Measurements from ENCODE around the gene TMSB10.

Gene TMSB10

DNA sequence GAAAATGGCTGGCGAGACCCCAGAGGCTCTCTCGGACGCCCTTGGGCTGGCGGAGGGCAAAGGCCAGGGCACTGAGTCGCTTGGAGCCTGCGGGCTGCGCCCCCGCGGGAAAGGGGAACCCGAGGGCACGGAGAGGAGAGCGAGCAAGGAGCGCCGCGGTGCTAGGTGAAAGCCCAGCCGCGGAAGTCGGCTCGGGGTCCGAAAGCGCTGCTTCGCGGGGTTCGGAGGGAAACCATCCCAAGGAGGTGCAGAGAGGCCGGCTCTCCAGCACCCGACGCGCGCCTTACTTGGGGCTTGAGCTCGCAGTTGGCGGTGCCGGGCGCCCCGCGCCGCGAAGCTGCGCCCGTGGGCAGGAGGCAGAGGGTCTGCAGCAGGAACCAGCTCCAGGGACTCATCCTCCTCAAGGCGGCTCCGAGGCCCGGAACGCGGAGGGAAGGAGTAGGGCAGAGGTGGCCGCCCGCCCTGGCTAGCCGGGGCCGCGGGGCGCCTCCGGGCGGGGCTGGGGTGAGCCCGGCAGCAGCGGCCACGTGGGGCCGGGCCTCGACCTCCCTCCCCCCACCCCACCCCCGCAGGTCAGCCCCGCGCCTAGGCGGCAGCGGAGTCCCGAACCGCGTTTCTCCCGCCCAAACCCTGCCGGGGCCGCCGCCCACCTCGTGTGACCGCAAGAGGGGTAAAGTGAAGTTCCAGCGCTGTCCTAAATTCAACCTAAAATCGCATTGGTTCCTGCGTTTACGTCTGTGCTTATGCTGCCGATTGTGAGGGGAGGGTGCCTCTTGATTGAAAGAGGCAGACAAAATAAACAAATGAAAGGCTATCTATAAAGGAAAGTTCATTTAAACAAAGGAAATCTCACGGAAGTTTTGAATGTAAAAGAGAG, 24.6 kb upstream of the TMSB10 start, which contains the start of gene TRABD2A:
Gene TRABD2A (minus strand): TSS at position 440 of the 877 bp plus-strand sequence. CDS start 45 bp downstream, at position 395.
- DNase-seq: peak; percentile 26

DNA sequence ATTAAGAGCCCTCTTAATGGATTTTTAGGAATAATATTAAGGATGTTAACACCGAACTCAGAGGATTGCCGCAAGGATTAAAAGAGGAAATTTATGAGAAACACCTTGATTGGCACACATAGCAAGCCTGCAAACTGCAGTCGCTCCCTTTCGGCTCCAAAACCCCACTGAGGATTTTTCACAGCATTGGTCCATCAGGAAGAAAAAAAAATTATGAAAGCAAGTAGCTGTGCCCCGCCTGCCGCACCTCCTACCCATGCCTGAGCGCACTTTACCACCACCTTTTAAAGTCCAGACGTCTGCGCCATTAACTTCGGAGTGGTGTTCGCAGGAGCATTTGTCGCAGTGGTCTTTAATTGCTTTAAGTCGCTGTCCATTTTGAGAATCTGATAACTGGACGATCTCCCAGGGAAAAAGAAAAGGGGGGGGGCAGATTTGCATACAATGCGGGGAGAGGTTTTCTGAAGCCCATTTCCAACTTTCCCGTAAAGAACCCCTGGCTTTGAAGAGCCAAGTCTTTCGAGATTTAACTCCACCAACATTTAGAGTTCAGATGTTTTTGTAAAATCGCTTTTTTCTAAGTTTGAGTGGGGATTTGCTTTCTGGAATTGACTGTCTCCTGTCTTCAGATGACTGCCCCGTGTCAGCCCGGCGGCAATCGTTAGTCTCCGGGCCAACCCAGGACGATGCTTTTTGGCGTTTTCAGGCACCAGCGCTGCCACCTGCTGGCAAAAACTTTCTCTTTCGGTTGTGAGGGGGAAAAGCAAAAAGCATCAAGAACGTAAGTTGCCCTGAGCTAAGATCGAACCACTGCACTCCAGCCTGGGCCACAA, 23.7 kb upstream of the TMSB10 start:
- DNase-seq: peak; percentile 87

DNA sequence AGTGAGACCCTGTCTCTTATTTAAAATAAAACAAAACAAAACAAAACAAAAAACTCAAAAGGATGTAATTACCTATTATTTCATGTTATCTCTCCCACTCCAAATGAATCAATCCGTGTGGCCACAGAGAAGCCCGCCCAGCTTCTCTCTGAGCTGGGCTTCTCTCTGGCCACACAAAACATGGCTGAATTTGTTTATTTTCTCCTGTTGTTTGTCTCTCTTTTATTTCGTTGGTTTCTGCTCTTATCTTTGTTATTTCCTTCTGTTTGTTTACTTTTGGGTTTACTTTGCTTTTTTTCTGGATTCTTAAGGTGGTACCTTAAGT, 23.1 kb upstream of the TMSB10 start:
- no peak for DNase-seq

DNA sequence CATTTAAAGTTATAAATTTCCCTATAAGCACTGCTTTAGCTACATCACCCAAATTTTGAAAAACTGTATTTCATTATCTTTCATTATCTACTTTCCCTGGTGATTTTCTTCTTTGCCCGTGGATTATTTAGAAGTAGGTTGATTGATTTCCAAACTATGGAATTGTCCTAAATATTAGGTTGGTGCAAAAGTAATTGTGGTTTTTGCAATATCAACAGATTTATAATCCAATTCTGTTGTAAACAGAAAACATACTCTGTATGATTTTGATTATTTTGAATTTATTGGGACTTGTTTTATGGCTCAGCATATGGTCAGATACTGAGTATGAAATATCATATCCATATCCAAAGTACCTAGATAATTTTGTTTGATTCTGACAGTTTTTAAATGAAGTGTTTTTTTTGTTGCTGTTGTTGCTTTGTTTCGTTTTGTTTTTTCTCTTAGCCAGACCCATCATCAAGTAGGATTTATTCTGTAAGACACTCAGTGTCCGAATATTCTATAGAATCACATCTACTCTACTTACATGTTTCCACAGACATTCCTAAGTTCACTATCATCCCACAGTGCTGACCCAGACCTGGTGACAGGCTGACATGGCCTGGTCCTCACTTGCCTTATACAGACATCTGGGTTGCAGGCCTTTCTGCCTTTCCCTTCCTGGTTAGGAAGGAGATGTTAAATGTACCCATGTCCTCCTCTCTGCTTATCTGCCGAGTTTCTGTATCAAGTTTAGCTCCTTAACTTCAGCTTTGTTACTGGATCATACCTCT, 22.5 kb upstream of the TMSB10 start:
- no peak for DNase-seq

DNA sequence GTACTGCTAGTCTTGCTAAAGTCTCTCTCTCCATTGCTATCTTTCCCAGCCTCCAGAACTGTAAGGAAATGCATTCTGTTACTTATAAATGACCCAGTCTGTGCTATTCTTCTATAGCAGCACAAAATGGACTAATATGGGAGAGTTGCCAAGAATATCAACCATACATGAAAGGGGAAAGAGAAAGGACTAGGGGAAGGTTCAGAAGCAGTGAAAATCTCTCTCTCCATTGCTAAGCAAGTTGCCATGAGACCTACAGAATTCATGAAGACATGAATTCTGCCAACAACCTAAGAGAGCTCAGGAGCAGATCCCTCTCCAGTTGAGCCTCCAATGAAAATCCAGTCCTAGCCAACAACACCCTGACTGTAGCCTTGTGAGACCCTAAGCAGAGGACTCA, 21.0 kb upstream of the TMSB10 start:
- no peak for DNase-seq

DNA sequence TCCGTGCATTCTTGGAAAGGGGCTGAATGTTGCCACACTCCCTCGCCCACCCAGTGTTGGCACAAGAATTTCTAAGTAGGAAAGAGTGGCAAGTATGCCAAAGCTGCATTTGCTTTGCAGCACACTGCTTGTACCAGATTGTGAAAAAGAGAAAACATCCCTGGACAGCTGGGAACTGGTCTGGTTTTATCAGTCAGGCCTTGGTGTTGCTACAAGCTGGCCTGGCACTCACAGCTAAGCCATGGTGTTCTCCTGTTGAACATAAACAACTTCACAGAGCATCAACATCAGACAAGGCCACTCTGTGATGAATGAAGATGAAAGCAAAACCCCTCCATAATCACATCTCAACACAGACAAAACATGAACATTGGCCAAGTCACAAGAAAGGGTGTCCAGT, 20.3 kb upstream of the TMSB10 start:
- peak; percentile 5 for DNase-seq

DNA sequence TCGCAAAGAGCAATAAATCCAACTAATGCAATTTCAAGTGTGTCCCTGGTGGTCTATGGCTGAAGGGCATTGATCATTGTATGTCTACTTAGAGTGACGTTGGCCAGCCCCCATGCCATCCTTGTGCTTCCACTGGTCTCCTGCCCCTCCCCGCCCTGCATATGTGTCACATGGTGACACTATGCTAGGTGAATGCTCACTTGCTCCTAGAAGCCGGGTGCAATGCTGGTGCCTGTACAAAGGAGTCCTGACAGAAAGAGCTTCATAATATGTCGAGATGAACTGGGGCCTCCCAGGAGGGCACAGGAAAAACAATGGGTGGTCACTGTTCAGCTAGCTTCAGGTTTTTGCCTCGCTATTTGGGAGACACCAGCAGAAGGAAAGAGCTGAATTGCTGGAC, 18.7 kb upstream of the TMSB10 start:
- no peak for DNase-seq

DNA sequence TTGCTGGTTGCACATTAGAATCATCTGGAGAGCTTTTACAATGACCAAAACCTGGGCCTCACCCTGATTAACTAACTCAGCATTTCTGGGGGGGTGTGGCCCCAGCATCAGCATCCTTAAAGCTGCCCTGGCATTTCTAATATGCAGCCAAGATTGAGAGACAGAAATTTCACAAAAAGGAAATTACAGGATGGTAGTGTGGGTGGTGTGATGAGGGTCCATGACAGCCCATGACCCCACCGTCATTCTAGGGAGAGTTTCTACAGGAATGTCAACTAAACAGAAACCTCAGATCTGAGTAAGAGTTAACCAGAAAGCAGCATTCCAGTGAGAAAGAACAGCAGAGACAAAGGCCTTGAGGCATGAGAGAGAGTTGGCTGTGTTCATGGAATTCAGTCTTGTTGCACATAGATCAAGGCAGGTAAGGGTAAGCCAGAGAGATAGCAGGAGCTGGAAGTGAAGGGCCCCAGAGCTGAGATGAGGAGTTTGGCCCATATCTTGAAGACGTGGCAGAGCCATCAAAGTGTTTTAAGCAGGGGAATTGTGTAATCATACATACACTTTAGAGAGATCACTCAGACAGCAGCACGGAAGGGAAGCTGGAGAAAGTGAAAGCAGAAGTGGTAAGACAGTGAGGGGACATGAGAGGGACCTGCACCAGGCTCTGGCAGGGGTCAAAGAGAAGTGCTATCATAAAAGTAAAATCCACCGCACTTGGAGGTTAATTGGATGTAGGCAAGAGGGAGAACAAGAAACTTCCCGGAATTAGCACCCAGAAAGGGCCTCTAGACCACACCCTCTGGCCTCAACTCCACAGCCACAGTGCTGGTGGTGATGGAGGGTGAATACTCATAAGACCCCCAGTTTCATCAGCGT, 16.8 kb upstream of the TMSB10 start:
- peak; percentile 50 for DNase-seq

DNA sequence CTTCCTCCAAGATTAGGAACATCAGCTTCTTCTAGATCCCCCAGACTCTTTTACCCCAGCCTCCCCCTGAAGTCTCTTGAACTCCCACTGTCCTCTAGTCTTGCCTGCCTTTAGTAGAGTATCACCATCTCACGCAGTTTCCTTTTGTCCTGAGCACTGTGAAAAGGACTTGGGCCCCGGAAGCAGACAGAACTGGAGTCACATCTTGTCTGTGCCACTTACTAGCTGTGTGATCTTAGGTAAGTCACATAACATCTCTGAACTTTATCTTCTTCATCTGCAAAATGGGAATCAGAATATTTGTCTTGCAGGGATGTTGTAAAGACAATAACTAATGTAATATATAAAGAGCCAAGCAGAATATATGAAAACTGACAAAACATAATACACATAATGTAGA, 16.1 kb upstream of the TMSB10 start:
- no peak for DNase-seq

DNA sequence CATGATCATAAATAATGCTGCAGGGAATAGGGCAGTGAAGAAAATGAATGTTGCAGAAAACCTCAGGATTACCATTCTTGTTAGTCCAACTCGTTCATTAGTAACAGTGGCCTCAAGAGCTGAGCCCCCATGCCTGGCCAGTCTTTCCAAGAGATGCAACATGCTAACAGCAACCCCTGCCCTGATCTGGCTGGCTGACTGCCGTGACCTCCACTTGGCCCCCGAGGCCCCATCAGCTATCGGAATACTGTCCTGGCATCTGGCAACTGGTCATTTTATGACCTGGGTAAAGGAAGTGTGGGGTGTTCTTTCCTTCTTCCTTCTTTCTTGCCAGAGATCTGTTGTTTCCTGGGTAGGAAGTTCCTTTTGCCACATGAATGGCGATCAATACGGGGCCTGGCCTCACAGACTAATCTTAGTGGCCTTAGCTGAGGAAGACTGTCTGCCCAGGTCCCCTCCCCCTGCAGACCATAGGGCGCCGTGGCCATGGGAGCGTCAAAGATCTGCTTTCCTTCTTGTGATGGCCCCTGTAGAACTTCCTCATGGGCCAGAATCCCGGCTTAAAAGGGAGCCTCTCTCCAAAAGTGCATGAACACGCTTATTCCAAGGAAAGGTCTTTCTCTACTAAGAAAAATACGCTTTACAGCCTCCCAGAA, 14.0 kb upstream of the TMSB10 start:
- no peak for DNase-seq

DNA sequence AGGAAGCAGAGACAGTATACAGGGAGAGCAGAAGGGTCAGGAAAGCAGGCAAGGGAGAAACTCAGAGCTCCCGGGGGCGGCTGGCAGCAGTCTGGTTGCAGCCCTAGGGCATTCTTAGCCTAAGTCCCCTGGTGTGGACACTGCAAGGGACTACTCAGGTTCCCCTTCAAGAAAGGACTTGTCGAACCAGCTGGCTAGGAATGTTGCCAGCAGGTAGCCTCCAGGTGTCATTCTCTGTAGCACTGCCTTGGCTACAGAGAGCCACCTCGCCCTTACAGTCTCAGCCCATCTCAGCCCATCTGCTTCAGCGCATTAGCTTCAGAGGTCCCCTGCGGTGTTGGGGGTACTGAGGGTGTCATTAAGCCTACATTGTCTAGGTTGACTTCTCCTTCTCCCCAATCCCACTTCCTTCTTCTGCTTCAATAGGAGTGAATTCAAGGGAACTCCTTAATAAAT, 11.3 kb upstream of the TMSB10 start:
- DNase-seq: no peak

DNA sequence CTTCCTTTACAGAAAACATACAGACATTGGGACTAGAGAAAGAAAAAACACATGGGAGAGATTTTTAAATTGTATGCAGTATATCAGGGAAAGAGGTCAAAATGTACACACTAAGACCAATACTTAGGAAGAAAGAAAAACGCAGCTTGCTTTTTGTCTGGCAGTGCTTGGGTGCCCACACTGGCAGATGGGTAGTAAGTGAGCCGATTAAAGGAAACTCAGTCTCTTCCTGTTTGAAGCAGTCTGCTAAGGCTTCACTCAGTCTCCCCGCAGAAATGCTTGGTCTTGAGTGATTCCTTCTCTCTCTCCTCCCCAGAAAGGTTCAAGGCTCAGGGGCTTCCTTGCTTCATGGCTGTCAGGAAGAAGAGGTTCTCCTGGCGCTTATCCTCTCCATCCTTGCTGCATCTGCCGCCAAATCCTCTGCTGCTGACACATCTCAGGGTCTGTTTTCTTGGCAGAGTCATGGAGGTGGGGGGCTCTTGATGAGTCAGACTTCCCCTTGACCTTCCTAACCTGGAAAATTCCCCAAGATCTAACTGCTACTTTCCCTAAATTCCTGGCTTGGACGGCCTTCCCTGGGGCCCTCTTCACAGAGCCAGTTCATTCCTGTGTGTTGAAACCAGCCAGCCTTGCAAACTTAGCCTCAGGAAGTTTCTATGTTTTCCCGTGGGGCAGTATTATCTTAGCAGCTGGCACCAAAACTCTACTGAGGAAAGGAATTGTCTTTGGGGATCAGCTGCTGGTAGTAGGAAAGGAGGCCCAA, 10.5 kb upstream of the TMSB10 start:
- no peak for DNase-seq

DNA sequence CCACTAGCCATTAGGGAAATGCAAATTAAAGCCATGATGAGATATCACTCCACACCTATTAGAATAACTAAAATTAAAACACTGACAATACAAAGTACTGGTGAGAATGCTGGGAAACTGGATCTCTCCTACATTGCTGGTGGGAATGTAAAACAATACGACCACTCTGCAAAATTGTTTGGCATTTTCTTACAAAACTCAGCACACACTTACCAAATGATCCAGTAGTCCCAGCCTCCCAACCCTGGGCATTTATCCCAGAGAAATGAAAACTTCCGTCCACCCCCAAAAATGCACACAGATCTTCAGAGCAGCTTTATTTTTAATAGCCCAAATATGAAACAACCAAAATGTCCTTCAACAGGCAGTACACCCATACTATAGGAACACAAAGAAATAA, 8.9 kb upstream of the TMSB10 start:
- DNase-seq: no peak

DNA sequence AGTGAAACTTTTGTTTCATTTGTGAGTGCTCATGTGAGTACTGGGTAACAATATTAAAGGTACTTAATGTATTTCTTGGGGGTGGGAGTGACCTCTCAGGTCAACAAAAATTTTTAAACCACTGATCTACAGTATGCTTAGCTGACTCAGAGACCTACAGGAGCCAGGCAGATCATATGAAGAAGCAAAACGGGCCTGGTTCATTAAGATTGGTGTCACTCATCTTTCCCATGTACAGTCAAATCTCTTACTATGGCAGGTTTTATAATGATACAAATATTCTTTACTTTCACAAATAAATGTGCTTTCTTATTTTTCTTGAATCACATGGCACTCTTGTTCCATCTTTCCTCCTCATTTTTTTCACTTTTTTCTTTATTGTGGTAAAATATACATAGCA, 7.7 kb upstream of the TMSB10 start:
- DNase-seq: no peak

DNA sequence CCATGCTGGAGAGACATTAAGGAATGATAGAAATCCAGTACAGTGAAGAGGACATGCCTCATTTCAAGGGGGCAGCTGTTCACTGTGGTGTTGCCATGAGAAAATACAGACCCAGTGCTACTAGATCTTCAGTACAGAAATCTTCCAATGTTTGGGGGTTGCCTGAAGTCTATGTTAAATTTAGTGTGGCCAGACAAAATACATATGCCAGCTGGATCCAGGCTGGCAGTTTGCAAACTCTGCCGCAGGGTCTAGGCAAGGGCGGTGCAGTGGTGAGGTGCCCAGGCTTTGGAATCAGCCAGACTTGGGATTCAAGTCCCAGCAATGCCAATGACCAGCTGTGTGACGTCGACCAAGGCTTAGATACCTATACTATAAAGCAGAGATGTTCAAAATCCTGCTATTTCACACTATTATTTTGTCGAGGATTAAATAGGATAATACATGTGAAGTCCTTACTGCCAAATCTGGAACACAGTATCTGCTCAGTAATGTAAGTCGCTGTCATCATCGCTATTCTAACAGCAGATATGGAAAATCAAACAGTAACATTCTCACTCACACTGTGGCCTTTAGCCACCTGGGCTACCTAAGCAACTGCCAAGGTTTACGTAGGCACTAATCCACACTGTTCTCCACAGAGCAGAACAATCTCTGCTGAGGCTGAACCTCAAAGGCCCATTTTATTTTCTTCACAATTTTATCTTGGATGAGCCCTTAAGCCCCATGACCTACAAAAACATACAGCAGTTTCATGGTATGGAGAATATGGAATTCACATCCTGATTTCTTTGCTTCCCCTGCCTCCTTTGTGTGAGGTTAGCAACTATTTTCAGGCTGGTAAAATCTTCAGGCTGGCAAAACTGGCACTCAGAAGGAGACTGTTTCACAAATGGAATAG, 5.9 kb upstream of the TMSB10 start:
- DNase-seq: peak; percentile 38

DNA sequence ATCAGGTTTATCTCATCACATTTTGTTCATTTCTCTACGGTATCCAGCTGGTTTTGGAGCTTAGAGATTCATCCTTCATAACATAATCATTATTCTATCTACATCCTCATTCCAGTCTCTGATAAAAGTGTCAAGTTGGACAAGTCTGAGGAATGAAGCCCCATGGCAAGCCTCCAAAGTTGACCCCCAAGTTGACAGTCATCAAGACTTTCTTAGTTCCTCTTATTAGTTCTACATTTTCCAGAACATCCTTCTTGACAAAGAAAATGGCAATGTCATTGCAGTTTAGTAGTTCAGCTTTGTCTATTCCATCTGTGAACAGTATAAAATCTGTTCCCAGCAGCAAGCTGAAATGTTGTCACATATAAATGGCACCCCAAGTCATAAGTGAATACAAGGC, 4.5 kb upstream of the TMSB10 start:
- no peak for DNase-seq

DNA sequence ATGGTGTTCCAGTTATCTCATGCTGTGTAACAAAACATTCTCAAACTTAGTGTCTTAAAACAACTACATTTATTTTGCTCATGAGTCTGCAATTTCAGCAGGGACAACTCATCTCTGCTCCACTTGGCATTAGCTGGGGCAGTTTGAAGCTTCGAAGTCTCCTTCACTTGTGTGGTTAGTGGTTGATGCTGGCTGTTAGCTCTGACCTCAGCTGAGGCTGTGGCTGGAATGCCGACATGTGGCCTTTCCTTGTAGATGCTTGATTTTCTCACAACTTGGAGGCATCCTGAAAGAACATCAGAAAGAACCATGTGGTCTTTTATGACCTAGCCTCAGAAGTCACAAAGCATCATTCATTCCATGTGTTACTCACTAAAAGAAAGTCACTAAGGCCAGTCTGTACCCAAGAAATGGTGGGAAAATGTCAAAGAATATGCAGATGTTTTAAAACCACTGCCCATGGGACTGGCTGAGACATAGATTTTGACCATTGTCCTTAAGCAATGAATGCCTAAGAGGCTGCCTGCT, 3.8 kb upstream of the TMSB10 start:
- DNase-seq: no peak

DNA sequence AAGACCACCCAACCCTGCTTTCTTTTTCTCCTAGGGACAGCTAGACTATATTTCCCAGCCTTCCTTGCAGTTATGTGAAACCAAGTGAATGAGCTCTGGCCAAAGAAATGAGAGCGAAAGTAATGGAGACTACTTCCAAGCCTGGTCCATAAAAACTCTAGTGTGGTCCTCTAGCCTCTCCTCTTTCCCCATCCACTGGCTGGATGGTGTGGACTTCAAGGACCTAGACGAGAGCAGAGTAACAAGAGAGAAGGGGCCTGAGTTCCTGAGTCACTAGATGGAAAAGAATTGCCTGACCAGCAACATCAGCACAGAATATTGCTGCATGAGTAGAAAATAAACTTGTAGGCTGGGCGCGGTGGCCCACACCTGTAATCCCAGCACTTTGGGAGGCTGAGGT, 2.9 kb upstream of the TMSB10 start:
- DNase-seq: no peak

DNA sequence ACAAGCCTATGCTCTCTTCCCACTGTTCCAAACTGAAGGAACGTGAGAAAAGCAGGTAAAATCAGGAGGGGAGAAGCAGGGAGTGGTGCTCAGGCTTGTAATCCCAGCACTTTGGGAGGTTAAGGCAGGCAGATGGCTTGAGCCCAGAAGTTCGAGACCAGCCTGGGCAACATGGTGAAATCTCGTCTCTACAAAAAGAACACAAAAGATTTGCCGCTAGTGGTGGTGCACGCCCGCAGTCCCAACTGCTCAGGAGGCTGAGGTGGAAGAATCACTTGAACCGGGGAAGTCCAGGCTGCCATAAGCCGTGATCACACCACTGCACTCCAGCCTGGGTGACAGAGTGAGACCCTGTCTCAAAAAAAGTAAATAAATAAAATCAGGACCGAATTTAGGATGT, 1.3 kb upstream of the TMSB10 start:
- DNase-seq: no peak
